HPDE6-E6E7 (cell line): ENCODE data around the gene CIITA.
"Not testable (repeated sequence)": the region's sequence is repeated elsewhere in the genome, so short reads cannot be mapped to it uniquely, and the experiment has no call there.

ENCODE experiments used
- DNase-seq: peaks from one replicate; pipeline ENCODE4 v3.0.0; 2011; ENCODE audit warnings: missing footprints; ENCODE audit errors: extremely low spot score

CIITA gene

GRCh38 chr16:10876799-10877341, at the start of gene CIITA:
Gene CIITA (plus strand): TSS chr16:10877202. CDS start chr16:10877331, 129 bp downstream.
- DNase-seq: peak; percentile 86

- DNase-seq: no peak
Observed at GRCh38 chr16:10827691-10828341, 49.2 kb upstream of the CIITA start.

GRCh38 chr16:10828851-10829366, 48.1 kb upstream of the CIITA start:
- DNase-seq: peak; percentile 36

GRCh38 chr16:10829390-10830098, 47.5 kb upstream of the CIITA start:
- DNase-seq: not testable (repeated sequence)

GRCh38 chr16:10830240-10830639, 46.8 kb upstream of the CIITA start:
- DNase-seq: not testable (repeated sequence)

GRCh38 chr16:10831894-10832886, 44.8 kb upstream of the CIITA start:
- DNase-seq: no peak

GRCh38 chr16:10833271-10833670, 43.7 kb upstream of the CIITA start:
- no peak for DNase-seq

- no peak for DNase-seq
Observed at GRCh38 chr16:10834130-10834529, 42.9 kb upstream of the CIITA start.

- DNase-seq: no peak
Observed at GRCh38 chr16:10834766-10835165, 42.2 kb upstream of the CIITA start.

- no peak for DNase-seq
Observed at GRCh38 chr16:10835281-10835931, 41.6 kb upstream of the CIITA start.

- DNase-seq: no peak
Observed at GRCh38 chr16:10836174-10836853, 40.7 kb upstream of the CIITA start.

GRCh38 chr16:10838621-10839278, 38.3 kb upstream of the CIITA start:
- no peak for DNase-seq

GRCh38 chr16:10839279-10839666, 37.7 kb upstream of the CIITA start:
- DNase-seq: no peak

GRCh38 chr16:10840703-10841102, 36.3 kb upstream of the CIITA start:
- no peak for DNase-seq

- no peak for DNase-seq
Observed at GRCh38 chr16:10846213-10846998, 30.6 kb upstream of the CIITA start.

GRCh38 chr16:10847176-10847575, 29.8 kb upstream of the CIITA start:
- no peak for DNase-seq

- no peak for DNase-seq
Observed at GRCh38 chr16:10849736-10850477, 27.1 kb upstream of the CIITA start.

GRCh38 chr16:10850478-10850850, 26.5 kb upstream of the CIITA start:
- no peak for DNase-seq

- no peak for DNase-seq
Observed at GRCh38 chr16:10851512-10851911, 25.5 kb upstream of the CIITA start.
